GM04503 (cell line): Measurements from ENCODE around the gene DKKL1.

ENCODE experiments used
- DNase-seq: peaks from one replicate; pipeline ENCODE4 v3.0.0-alpha.2; 2012; ENCODE audit warnings: low read depth

The DKKL1 gene

GRCh38 chr19:49338023-49338677, 25.5 kb upstream of the DKKL1 start:
- DNase-seq, result no peak

DNA sequence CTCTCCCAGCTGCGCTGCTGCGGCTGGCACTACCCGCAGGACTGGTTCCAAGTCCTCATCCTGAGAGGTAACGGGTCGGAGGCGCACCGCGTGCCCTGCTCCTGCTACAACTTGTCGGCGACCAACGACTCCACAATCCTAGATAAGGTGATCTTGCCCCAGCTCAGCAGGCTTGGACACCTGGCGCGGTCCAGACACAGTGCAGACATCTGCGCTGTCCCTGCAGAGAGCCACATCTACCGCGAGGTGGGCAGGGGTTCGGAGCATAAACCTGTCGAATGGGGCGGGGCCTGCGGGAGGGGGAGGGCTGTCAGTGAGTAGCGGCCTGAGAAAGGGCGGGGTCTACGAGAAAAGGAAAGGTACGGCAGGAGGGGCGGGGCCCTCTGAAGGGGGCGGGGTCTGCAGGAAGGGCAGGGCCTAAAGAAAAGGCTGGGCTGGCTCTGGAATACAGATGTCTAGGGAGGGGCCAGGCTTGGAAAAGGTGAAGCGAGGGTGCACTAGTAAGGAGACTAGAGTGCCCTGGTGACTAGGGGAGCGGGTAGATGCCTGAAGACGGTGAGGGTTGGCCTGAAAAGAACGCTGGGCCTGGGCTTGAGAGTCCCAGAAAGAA, 24.9 kb upstream of the DKKL1 start:
- DNase-seq, result no peak

- DNase-seq, result no peak
Observed at GRCh38 chr19:49339301-49340068, 24.2 kb upstream of the DKKL1 start.

DNA sequence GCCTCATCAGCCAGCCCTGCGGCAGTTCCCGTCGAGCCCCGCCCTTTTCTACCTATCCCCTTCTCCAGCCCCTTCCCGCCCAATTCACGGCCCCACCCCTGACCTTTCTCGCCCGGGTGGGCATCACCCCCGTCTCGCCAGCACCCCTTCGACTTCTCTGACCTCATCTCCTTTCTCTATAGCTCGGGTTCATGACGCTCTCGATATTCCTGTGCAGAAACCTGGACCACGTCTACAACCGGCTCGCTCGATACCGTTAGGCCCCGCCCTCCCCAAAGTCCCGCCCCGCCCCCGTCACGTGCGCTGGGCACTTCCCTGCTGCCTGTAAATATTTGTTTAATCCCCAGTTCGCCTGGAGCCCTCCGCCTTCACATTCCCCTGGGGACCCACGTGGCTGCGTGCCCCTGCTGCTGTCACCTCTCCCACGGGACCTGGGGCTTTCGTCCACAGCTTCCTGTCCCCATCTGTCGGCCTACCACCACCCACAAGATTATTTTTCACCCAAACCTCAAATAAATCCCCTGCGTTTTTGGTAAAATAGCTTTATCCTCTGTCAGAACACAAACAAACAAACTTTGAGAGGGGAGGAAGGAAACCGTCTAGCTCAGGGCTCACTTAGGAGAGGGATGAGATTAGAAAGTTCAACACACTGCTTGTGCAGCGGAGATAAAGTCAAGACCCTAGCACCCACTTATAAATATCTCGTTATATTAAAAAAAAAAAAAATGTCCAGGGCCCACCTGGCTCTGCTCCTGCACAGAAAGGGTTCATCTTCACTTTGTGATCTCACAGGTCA, 23.4 kb upstream of the DKKL1 start:
- no peak for DNase-seq

GRCh38 chr19:49340865-49341718, 22.6 kb upstream of the DKKL1 start:
- DNase-seq, result no peak

- DNase-seq, result no peak
Observed at GRCh38 chr19:49342291-49342721, 21.4 kb upstream of the DKKL1 start.

- DNase-seq, result no peak
Observed at GRCh38 chr19:49343123-49343522, 20.6 kb upstream of the DKKL1 start.

GRCh38 chr19:49344505-49345423, 18.9 kb upstream of the DKKL1 start:
- no peak for DNase-seq

DNA sequence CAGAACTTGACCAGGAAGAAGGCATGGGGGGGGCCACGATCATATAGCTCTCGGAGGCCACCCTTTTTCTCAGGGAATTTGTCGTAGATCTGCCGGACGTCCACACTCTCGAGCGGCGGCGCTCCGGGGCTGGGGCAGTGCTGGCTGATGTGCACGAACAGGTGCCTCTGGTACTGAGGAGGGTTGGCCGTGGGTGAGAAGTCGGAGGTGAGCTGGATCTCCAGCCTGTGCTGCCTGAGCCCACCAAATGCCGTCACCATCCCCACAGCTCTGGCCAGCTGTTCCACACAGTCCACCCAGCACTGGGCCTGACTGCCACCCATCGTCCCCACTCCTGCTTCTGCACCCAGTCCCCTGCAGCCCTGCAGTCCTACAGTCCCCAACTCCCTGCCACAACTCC, 16.5 kb upstream of the DKKL1 start:
- DNase-seq, result no peak

DNA sequence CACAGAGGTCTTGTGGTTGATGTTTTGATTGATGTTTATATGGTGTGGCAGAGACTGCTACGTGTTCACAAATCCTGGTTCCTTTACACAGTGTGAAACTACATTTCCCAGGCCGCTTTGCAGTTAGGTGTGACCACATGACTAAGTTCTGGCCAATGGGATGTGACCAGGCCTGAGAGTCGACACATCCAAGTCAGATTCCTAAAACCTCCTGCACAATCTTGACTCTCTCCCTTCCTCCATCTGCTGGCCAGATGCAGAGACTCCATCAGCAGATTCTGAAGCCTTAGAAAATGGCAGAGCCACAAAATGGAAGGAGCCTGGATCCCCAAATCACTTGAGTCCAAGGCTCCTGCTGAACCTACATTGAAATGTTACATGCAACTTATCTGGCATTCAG, 15.8 kb upstream of the DKKL1 start:
- peak; percentile 61 for DNase-seq

- DNase-seq, result no peak
Observed at GRCh38 chr19:49348305-49349189, 15.1 kb upstream of the DKKL1 start.

- DNase-seq, result no peak
Observed at GRCh38 chr19:49349567-49349966, 14.1 kb upstream of the DKKL1 start.

DNA sequence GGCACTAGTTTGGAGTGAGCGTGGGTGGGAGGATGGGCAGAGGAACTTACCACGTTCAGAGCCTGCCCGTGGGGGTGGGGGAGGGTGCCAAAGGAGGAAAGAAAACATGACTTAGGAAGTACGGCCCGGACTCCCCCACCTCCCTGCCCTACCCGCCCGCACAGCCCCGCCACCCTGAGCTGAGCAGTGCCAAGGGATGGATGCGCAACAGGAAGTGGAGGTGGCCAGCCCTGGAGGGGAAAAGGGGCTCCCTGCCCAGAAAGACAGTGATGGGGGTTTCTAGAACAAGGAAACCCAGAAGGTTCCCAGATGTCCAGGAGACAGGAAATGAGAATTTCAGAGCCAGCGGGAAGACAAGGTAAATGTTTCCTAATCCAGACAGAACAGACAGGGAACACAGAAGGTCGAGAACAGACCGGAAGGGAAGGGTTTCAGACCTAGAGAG, 7.7 kb upstream of the DKKL1 start:
- DNase-seq, result no peak

GRCh38 chr19:49356382-49356781, 7.3 kb upstream of the DKKL1 start:
- DNase-seq, result no peak

- no peak for DNase-seq
Observed at GRCh38 chr19:49357186-49357585, 6.5 kb upstream of the DKKL1 start.

DNA sequence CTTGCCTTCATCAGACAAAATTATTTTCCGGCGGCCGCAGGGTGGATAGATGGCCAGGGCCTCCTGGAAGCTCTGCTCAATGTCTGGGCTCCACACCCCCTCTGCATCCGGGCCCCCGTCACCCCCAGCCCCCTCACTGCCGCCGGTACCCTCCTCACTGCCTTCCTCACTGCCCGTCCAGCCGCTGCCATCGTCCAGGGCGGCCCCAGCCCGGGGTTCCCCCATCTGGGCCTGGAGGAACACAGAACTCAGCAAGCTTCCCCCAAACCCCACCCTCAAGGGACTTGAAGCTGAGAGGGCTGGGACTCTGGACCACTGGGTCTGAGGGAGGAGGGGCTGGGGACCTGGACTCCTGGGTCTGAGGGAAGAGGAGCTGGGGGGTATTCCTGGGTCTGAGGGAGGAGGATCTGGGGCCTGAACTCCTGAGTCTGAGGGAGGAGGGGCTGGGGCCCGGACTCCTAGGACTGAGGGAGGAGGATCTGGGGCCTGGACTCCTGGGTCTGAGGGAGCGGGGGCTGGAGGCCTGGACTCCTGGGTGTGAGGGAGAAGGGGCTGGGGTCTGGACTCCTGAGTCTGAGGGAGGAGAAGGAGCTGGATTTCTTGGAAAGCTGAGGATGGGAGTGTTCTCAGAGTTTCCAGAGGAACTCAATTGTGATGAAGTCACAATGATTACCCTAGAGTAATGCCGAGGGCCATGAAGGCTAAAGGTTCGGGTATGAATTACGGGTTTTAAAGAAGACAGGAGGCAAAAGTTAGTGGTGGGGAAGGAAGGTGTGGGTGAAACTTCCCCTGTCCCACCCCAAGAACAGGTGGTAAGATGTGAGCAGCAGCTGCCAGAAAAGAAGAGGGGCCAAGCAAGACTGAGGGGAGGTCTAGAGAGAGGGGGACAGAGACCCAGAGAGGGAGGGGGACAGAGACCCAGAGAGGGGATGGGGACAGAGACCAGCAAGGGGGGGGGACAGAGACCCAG, 3.5 kb upstream of the DKKL1 start:
- DNase-seq, result no peak

DNA sequence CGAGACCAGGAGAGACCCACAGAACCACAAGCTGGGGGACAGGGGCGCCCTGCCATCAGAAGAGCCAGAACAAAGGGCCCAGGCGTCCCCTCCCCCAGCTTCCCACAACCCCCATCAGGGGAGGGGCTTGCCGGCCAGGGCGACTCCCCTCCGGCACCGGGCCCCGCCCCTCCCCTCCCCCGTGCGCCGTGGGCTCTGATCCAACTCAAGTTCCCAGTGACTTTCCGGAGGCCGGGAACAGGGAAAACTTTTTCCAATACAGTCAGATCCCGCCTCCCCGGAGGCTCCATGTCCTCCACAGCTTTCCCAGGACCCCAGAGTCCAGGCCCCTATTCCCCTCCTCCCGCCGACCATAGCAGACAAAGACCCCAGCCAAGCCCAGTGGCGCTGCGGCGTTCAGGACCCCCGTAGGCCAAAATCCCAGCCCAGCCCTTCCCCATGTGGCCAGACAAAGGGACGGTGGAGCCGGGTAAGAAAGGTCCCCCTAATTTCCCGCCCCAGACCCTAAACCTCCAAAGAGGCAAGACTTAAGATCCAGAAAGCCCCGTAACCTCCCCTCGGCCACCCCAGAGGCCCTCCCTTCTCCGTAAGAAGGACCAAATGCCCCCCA, 2.1 kb upstream of the DKKL1 start:
- DNase-seq, result no peak
